Measurements from ENCODE around the gene MAP3K1. TPM values are rescaled to one million over a fixed set of nuclear protein-coding genes. Genes with fewer than 3 reads are reported as not detected.

MAP3K1 gene
- total and polyA plus RNA-seq, 9 of the 15 experiments (the other 6 are each of a cell fraction or from before 2014, with no cell fraction given), result 3.9 to 13.9 (median 7.5) TPM

DNA sequence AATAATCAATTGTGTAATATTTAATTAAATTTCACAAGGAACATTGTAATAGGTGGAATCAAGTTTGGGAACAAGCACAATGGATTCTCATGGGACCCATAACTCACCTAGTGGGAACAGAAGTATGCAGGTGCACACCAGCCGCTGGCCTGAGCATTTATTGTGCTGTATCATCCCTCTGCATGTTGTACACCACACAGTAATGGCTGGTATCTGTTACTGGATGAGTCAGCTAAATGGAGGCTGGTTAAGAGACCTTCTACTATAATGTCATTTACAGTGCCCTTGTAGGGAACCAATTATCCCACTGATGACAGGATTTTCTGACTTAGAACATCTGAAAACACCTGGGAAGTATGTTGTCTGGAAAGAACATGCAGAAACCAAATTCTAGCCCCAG is 3.2 kb upstream of the MAP3K1 start (continued):
- no peak for TF ChIP-seq CTCFL (IDR thresholded peaks at IDR 0.05; ENCODE audit: borderline replicate concordance, insufficient read depth, low read depth, low read length, poor library complexity, severe bottlenecking)
- TF ChIP-seq MAFG (tag; conservative IDR thresholded peaks at IDR 0.05), result peak; percentile 99
- TF ChIP-seq, protein P1, sequence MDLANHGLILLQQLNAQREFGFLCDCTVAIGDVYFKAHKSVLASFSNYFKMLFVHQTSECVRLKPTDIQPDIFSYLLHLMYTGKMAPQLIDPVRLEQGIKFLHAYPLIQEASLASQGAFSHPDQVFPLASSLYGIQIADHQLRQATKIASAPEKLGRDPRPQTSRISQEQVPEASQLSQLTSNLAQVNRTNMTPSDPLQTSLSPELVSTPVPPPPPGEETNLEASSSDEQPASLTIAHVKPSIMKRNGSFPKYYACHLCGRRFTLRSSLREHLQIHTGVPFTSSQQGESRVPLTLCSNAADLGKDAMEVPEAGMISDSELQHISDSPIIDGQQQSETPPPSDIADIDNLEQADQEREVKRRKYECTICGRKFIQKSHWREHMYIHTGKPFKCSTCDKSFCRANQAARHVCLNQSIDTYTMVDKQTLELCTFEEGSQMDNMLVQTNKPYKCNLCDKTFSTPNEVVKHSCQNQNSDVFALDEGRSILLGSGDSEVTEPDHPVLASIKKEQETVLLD (IDR thresholded peaks at IDR 0.05), result no peak
- no peak for TF ChIP-seq POLR3A (IDR thresholded peaks at IDR 0.05; ENCODE audit: borderline replicate concordance, extremely low read depth, insufficient read depth, insufficient read length)
- no peak for TF ChIP-seq TAF1 (IDR thresholded peaks at IDR 0.05; ENCODE audit: control insufficient read depth, extremely low read depth, insufficient read depth, low read length, severe bottlenecking)
- TF ChIP-seq ETV6 (IDR thresholded peaks at IDR 0.05; ENCODE audit: borderline replicate concordance in 1 of 2, low read depth in 2 of 2, low read length in 1 of 2), result no peak
- TF ChIP-seq ETV6 (CRISPR knock-in tag; IDR thresholded peaks at IDR 0.05; ENCODE audit: borderline replicate concordance), result no peak
- TF ChIP-seq MTF1 (CRISPR knock-in tag; IDR thresholded peaks at IDR 0.05; ENCODE audit: borderline replicate concordance), result no peak
- peak in 1 of 2 experiments; percentile 83; a peak in 2 of 4 replicates for TF ChIP-seq RCOR1 (IDR thresholded peaks at IDR 0.05; ENCODE audit: borderline replicate concordance in 1 of 2, low read depth in 2 of 2, low read length in 2 of 2)
- peak; percentile 73 for TF ChIP-seq ATF3 (IDR thresholded peaks at IDR 0.05)
- TF ChIP-seq ATF3 (CRISPR knock-in tag; conservative IDR thresholded peaks at IDR 0.05), result no peak
- TF ChIP-seq TEAD4 (IDR thresholded peaks at IDR 0.05; ENCODE audit: low read length), result peak; percentile 73
- no peak for TF ChIP-seq TEAD4 (CRISPR knock-in tag; IDR thresholded peaks at IDR 0.05; ENCODE audit: borderline replicate concordance)
- TF ChIP-seq ZNF280B (CRISPR knock-in tag; IDR thresholded peaks at IDR 0.05), result no peak
- TF ChIP-seq, protein P2, sequence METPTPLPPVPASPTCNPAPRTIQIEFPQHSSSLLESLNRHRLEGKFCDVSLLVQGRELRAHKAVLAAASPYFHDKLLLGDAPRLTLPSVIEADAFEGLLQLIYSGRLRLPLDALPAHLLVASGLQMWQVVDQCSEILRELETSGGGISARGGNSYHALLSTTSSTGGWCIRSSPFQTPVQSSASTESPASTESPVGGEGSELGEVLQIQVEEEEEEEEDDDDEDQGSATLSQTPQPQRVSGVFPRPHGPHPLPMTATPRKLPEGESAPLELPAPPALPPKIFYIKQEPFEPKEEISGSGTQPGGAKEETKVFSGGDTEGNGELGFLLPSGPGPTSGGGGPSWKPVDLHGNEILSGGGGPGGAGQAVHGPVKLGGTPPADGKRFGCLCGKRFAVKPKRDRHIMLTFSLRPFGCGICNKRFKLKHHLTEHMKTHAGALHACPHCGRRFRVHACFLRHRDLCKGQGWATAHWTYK (CRISPR knock-in tag; IDR thresholded peaks at IDR 0.05), result no peak
- TF ChIP-seq ZBTB33 (CRISPR knock-in tag; IDR thresholded peaks at IDR 0.05), result no peak
